Left cardiac atrium (tissue), 4 donors: ENCODE measurements around the gene XRCC6. TPM values are rescaled to one million over a fixed set of nuclear protein-coding genes. Genes with fewer than 3 reads are reported as not detected.

Experiments
- ATAC-seq, 2 donors: fragments of 200-7000 bp; cut with Tn5 transposase; one replicate each; pipeline ENCODE4 v1.9.1; 2020; ENCODE audit warnings: mild to moderate bottlenecking in 2 of 2, moderate library complexity in 2 of 2
- DNase-seq: peaks from one replicate; pipeline ENCODE4 v3.0.0-alpha.2; 2020
- intact Hi-C, 2 donors: fragments of 100-400 bp; cut with DNase I; formaldehyde crosslinking; loops; one replicate each; pipeline versions ENCODE4 v1.14.1 to v1.15.1; 2022 to 2023
- total RNA-seq, 2 donors: library from RNA; stranded (reverse); fragmentation: NEBNext Ultra II Directional; extraction: Animal tissue kit (Norgen Biotek cat#: 25700); gene quantifications; one replicate each; pipeline ENCODE4 v1.2.1, GENCODE V29; 2021
- donor health status: DM: no; HTN: yes; CAD: no.
- donor health status: DM: no; HTN: yes; CAD: no; lungs with severe emphysema.
- donor health status: DM: yes; HTN: yes; CAD: no.
- donor health status: Dilated cardiomyopathy.

Gene XRCC6
- total RNA-seq, 2 donors from 2014 or later = 141 to 169 TPM

DNA sequence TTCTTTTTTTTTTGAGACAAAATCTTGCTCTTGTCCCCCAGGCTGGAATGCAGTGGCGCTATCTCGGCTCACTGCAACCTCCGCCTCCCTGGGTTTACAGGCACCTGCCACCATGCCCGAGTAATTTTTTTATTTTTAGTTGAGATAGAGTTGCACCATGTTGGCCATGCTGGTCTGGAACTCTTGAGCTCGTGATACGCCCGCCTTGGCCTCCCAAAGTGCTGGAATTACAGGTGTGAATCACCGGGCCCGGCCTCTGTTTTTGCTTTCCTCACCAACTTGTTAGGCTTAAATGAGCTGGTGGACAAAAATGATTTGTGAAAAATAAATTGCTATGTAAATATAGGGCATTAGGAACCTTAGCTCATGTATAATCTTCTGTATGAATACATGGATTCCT, 81.7 kb downstream of the XRCC6 start:
- DNase-seq (no peak), ATAC-seq (no peak)
- intact Hi-C loops = loop anchor here in 1 of 2 donors (10.0 kb wide), 2 partner anchors 102 to 222 kb away; partner anchors contain the start of genes CCDC134 and TNFRSF13C

DNA sequence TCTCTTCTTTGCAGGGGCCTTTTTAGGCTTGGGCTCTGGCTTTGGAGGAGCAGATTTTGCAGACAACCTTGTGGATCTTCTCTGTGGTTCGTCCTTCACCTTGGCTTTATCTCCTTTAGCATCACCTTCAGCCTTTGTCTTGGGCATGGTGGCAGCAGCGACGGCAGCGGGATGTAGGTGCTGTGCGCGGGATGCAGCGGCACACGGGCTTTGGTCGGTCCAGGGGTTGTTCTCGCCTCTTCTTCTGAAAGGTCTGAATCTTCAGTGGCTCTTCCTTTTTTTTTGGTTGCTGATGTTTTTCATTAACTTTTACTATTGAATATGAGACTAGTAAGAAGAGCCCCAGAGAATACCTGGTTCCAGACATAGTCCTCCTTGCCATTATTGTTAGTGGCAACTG, 88.2 kb downstream of the XRCC6 start:
- intact Hi-C loops = loop anchor here in 1 of 2 donors (10.0 kb wide), 2 partner anchors 95 to 215 kb away; partner anchors contain the start of genes CCDC134 and TNFRSF13C
- ATAC-seq (no peak), DNase-seq (no peak)

DNA sequence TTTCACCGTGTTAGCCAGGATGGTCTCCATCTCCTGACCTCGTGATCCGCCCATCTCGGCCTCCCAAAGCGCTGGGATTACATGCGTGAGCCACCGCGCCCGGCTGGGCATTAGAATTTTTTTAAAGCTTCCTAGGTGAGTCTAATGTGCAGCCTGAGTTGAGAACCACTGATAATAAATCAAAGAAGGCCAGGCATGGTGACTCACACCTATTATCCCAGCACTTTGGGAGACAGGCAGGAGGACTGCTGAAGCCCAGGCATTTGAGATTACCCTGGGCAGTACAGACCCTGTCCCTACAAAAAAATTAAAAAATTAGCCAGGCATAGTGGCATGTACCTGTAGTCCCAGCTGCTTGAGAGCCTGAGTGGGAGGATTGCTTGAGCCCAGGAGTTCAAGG, 91.9 kb downstream of the XRCC6 start:
- no peak for ATAC-seq
- no peak for DNase-seq
- intact Hi-C loops = no loop called here

Other genes starting within 250 kb of the XRCC6 start
- gene TEF, start 239.4 kb upstream of the XRCC6 start, total RNA-seq = 10 to 100 TPM; 14.0 to 24.5 TPM
- 10 to 100 TPM; 57.4 to 63.1 TPM for gene TOB2, start 174.5 kb upstream of the XRCC6 start, total RNA-seq
- gene PHF5A, start 152.6 kb upstream of the XRCC6 start, total RNA-seq = 10 to 100 TPM; 22.8 to 28.1 TPM
- gene ACO2, start 152.2 kb upstream of the XRCC6 start, total RNA-seq = 100 to 1,000 TPM; 415 to 523 TPM
- 10 to 100 TPM; 25.0 to 34.0 TPM for gene POLR3H, start 76.8 kb upstream of the XRCC6 start, total RNA-seq
- gene CSDC2, start 60.3 kb upstream of the XRCC6 start, total RNA-seq = 100 to 1,000 TPM; 165 to 217 TPM
- gene PMM1, start 31.5 kb upstream of the XRCC6 start, total RNA-seq = 10 to 100 TPM; 13.0 to 22.1 TPM
- 10 to 100 TPM; 56.5 to 64.0 TPM for gene DESI1, start 252 bp upstream of the XRCC6 start, total RNA-seq
- 100 to 1,000 TPM; 178 to 226 TPM for gene SNU13, start 67.6 kb downstream of the XRCC6 start, total RNA-seq
- 1 to 10 TPM in 1 of 2 donors, under 1 TPM in 1; 0.42 to 1.7 TPM for gene MEI1, start 78.2 kb downstream of the XRCC6 start, total RNA-seq
- 1 to 10 TPM; 4.9 to 5.4 TPM for gene CCDC134, start 179.4 kb downstream of the XRCC6 start, total RNA-seq
- 10 to 100 TPM; 58.7 to 84.0 TPM for gene SREBF2, start 211.8 kb downstream of the XRCC6 start, total RNA-seq